ENCODE measurements around the gene PRSS33. TPM values are rescaled to one million over a fixed set of nuclear protein-coding genes. Genes with fewer than 3 reads are reported as not detected.

The PRSS33 gene
- total and polyA plus RNA-seq, 8 donors, result not detected

- H3K9me3 ChIP-seq, result no peaks in the 10 kb centered on the region
- no peak overlapping the region for H3K27ac ChIP-seq
- H3K36me3 ChIP-seq, result no peaks in the 10 kb centered on the region
- TF ChIP-seq POLR2AphosphoS5 (IDR thresholded peaks at IDR 0.05) (no peak), EP300 (IDR thresholded peaks at IDR 0.05) (no peak), POLR2A (IDR thresholded peaks at IDR 0.05) (no peak)
- TF ChIP-seq, protein P1, sequence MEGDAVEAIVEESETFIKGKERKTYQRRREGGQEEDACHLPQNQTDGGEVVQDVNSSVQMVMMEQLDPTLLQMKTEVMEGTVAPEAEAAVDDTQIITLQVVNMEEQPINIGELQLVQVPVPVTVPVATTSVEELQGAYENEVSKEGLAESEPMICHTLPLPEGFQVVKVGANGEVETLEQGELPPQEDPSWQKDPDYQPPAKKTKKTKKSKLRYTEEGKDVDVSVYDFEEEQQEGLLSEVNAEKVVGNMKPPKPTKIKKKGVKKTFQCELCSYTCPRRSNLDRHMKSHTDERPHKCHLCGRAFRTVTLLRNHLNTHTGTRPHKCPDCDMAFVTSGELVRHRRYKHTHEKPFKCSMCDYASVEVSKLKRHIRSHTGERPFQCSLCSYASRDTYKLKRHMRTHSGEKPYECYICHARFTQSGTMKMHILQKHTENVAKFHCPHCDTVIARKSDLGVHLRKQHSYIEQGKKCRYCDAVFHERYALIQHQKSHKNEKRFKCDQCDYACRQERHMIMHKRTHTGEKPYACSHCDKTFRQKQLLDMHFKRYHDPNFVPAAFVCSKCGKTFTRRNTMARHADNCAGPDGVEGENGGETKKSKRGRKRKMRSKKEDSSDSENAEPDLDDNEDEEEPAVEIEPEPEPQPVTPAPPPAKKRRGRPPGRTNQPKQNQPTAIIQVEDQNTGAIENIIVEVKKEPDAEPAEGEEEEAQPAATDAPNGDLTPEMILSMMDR (IDR thresholded peaks at IDR 0.05), result no peak
- peaks cover 6 to 19% (median 17%) of the 10 kb centered on the region in 4 donors for H3K4me1 ChIP-seq
- peaks cover 0 to 71% (median 0%) of the 10 kb centered on the region in 3 donors for H3K27me3 ChIP-seq
- WGBS, 5 donors, result 52 to 77% (median 66%) methylated on average over 14 to 19 of the region's 19 CpGs
- DNase-seq, result no peak
- intact Hi-C loops (cut with DNase I; ENCODE audit: low total_unique reads), result no loop called here
- H3K4me3 ChIP-seq, result no peak overlapping the region
Observed at GRCh38 chr16:2826591-2827373, 39.4 kb upstream of the PRSS33 start.

DNA sequence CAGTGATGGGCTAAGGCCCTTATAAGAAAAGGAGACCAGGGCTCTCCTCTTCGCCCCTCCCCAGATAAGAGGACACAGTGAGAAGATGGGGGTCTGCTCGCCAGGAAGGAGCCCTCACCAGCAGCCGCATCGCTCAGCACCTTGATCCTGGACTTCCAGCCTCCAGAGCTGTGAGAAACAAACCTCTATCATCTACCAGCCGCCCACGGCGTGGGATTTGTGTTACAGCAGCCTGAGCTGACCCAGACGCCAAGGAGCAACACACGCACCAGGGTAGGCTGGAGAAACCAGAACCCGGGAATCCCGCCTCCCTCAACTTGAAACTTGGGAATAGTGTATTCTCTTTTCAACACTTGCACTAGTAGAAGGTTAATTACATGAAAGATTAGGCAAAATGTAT, 38.5 kb upstream of the PRSS33 start:
- intact Hi-C loops (cut with DNase I; ENCODE audit: low total_unique reads), result no loop called here
- 64 to 88% (median 84%) methylated on average over 11 of the region's 11 CpGs for WGBS, 5 donors
- H3K36me3 ChIP-seq, result no peaks in the 10 kb centered on the region
- peaks cover 6 to 18% (median 16%) of the 10 kb centered on the region in 4 donors for H3K4me1 ChIP-seq
- no peaks in the 10 kb centered on the region for H3K9me3 ChIP-seq
- no peak overlapping the region for H3K27ac ChIP-seq
- peaks cover 0 to 71% (median 0%) of the 10 kb centered on the region in 3 donors for H3K27me3 ChIP-seq
- TF ChIP-seq, protein P1 (IDR thresholded peaks at IDR 0.05), result no peak
- TF ChIP-seq POLR2AphosphoS5 (IDR thresholded peaks at IDR 0.05) (no peak), POLR2A (IDR thresholded peaks at IDR 0.05) (no peak), EP300 (IDR thresholded peaks at IDR 0.05) (no peak)
- DNase-seq, result no peak
- H3K4me3 ChIP-seq, result no peak overlapping the region

- intact Hi-C loops (cut with DNase I; ENCODE audit: low total_unique reads), result no loop called here
- no peak overlapping the region for H3K4me3 ChIP-seq
- no peaks in the 10 kb centered on the region for H3K9me3 ChIP-seq
- peaks cover 6 to 11% (median 9%) of the 10 kb centered on the region in 4 donors for H3K4me1 ChIP-seq
- no peak for DNase-seq
- H3K36me3 ChIP-seq, result no peaks in the 10 kb centered on the region
- WGBS, 5 donors, result 53 to 67% (median 66%) methylated on average over 23 to 26 of the region's 26 CpGs
- TF ChIP-seq POLR2AphosphoS5 (IDR thresholded peaks at IDR 0.05) (no peak), EP300 (IDR thresholded peaks at IDR 0.05) (no peak), POLR2A (IDR thresholded peaks at IDR 0.05) (no peak)
- TF ChIP-seq, protein P1 (IDR thresholded peaks at IDR 0.05), result no peak
- peaks cover 0 to 71% (median 0%) of the 10 kb centered on the region in 3 donors for H3K27me3 ChIP-seq
- no peak overlapping the region for H3K27ac ChIP-seq
Observed at GRCh38 chr16:2825049-2825742, 37.8 kb upstream of the PRSS33 start.

DNA sequence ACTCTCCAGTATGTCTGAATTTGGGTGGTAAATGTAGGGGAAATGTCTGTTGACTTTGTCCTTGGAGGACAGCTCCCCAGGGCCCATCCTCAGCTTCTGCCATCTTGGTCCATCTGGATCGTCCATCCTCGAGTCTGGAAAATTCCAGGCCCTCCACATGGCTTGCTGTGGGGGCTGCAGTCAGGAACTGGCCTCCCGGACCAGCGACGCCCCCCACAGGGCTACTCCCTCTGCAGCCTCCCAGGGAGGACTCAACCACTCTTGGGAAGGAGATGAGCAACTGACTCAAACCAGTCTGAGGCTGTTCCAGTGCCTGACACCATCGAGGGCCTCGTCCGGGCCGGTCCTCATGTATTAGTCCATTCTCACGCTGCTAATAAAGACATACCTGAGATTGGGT, 37.3 kb upstream of the PRSS33 start:
- TF ChIP-seq POLR2A (IDR thresholded peaks at IDR 0.05), result no peak
- no peak for TF ChIP-seq EP300 (IDR thresholded peaks at IDR 0.05)
- TF ChIP-seq, protein P1 (IDR thresholded peaks at IDR 0.05), result no peak
- no peak for TF ChIP-seq POLR2AphosphoS5 (IDR thresholded peaks at IDR 0.05)
- Histone ChIP-seq H3K4me3 (no peak overlapping the region), H3K9me3 (no peaks in the 10 kb centered on the region), H3K36me3 (no peaks in the 10 kb centered on the region), H3K27ac (no peak overlapping the region), H3K4me1 (peaks cover under 1 to 6% (median 5%) of the 10 kb centered on the region in 4 donors), H3K27me3 (peaks cover 0 to 71% (median 3%) of the 10 kb centered on the region in 3 donors)
- 85 to 91% (median 87%) methylated on average over 7 to 10 of the region's 10 CpGs for WGBS, 5 donors
- intact Hi-C loops (cut with DNase I; ENCODE audit: low total_unique reads), result no loop called here
- DNase-seq, result no peak
